ENCODE measurements around the gene JARID2.

- TF ChIP-seq POLR2A (IDR thresholded peaks at IDR 0.05) = no peak
- TF ChIP-seq CTCF (IDR thresholded peaks at IDR 0.05) = no peak
These were observed 160.6 kb downstream of the JARID2 start for GRCh38 chr6:15406452-15406851.
